GM11168 (cell line): Measurements from ENCODE around the gene RNASE12.

Source experiments
- in situ Hi-C: fragments of 300-500 bp; cut with MboI; formaldehyde crosslinking; loops from one replicate; pipeline ENCODE4 v1.12.0; 2022; ENCODE audit warnings: low sequenced_read_pairs; ENCODE audit not compliant: unreplicated experiment

Gene RNASE12

DNA sequence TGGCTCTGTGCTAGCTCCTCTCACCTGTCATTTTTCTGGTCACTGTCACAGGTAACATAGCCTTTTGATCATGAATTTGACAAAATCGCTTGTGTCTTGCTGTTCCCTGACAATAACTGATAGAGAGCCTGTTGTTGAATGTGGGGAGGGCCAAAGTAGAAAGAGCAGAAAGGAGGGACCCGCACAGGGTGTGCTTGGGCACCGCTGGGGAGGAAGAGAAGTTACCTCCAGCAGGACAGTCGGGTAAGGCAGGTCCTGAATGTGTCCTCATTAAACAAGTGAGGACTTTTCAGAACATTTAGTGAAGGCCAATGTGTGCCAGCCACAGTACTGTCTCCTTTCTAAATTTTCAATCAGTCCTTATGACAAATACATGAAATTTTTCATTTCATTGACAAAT is at the start of gene RNASE12:
Gene RNASE12, minus strand, starts transcription at position 142 of the 400 bp plus-strand sequence. CDS start 653 bp downstream, outside the sequence.
- in situ Hi-C loops: loop anchor here (5.0 kb wide), 1 partner anchor 109 kb away; no protein-coding TSS in a partner anchor

- in situ Hi-C loops: no loop called here
Measured at GRCh38 chr14:20632831-20633691, 41.9 kb upstream of the RNASE12 start.

GRCh38 chr14:20632448-20632830 is 41.3 kb upstream of the RNASE12 start:
- in situ Hi-C loops: no loop called here

- in situ Hi-C loops: no loop called here
Measured at GRCh38 chr14:20631880-20632389, 40.8 kb upstream of the RNASE12 start.

GRCh38 chr14:20631023-20631879 is 40.1 kb upstream of the RNASE12 start:
- in situ Hi-C loops: no loop called here

GRCh38 chr14:20630340-20631022 is 39.3 kb upstream of the RNASE12 start:
- in situ Hi-C loops: no loop called here

- in situ Hi-C loops: no loop called here
Measured at GRCh38 chr14:20628063-20628854, 37.1 kb upstream of the RNASE12 start.

DNA sequence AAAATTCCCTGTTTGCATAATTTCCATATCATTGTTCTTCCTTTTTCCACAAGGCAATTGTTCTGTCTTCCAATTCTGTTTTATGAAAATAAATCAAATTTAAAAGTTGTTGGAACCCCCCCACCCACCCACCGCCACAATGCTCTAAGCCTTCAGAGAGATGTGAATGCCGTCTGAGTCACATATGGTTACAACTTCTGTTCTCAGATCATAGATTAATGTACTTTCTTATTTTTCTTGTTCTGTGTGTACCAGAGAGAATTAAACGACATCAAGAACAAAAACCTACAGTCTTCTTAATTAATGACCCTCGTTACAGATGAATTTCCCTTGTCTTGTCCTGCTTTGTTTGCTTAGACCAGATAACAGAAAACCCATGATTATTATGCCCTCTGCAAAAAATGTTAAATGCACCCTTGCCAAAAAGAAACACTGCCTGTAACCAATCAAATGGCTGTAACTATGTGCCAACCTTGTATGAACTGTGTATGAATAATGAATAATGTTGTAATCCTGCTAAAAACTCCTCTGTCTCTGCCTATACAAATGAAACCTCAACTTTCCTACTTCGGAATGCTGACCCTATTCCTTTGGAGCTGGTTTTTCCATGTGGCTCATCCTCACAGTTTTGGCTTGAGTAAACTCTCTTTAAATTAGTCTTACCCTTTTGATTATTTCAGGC is 36.3 kb upstream of the RNASE12 start:
- in situ Hi-C loops: no loop called here

DNA sequence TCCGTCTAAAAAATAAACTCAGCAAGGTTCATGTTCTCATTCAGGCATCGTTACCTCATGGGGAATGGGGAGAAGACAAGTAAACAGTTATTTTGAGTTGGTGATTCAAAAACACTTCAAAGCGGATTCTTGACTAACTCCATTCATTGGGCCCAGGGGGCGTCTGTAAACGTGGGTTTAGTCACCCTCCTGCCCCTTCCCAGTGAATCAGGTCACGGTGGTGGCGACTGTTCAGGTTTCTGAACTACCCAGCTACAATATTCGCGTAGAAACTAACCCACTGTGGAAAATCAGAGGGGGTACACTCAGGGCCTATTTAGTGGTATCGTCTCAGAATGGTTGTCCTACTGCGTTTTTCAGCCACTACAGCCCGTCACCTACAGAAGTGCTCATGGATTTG is 35.1 kb upstream of the RNASE12 start:
- in situ Hi-C loops: no loop called here

GRCh38 chr14:20624495-20625070 is 33.4 kb upstream of the RNASE12 start:
- in situ Hi-C loops: no loop called here

DNA sequence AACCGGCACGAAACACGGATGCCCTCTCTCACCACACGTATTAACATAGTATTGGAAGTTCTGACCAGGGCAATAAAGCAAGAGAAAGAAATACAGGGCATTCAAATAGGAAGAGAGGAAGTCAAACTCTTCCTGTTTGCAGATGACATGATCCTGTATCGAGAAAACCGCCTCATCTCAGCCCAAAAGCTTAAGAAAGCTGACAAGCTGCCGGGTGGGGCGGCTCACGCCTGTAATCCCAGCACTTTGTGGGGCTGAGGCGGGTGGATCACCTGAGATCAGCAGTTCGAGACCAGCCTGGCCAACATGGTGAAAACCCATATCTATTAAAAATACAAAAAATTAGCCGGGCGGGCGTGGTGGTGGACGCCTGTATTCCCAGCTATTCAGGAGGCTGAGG is 32.6 kb upstream of the RNASE12 start:
- in situ Hi-C loops: no loop called here

DNA sequence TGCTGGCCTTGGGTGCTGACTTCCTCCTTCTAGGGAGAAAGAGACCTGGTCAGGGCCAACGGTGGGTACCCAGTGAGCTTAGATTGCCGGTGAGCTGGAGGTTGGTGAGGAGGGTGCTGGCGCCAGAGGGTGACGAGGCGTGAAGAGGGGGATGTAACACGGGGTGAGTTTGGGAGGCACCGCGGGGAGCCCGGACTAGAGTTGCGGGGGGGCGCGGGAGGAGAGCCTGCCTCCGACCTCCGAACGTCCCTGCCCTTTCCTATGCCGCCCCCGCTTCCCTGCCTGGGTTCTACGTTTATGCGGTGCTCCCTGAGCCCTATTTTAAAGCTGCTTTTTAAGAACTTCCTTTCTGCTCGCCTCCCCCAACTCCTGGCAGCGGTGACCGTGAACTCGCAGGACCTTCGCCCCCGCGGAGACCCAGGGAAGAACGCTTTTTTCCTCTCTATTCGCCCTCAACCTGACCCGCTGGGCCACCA is 31.7 kb upstream of the RNASE12 start:
- in situ Hi-C loops: no loop called here

GRCh38 chr14:20620798-20621478 is 29.8 kb upstream of the RNASE12 start:
- in situ Hi-C loops: no loop called here

- in situ Hi-C loops: loop anchor here (10.0 kb wide), 1 partner anchor 295 kb away; no protein-coding TSS in a partner anchor
Measured at GRCh38 chr14:20619688-20620087, 28.5 kb upstream of the RNASE12 start.

GRCh38 chr14:20618271-20618749 is 27.1 kb upstream of the RNASE12 start:
- in situ Hi-C loops: loop anchor here (10.0 kb wide), 1 partner anchor 294 kb away; no protein-coding TSS in a partner anchor

DNA sequence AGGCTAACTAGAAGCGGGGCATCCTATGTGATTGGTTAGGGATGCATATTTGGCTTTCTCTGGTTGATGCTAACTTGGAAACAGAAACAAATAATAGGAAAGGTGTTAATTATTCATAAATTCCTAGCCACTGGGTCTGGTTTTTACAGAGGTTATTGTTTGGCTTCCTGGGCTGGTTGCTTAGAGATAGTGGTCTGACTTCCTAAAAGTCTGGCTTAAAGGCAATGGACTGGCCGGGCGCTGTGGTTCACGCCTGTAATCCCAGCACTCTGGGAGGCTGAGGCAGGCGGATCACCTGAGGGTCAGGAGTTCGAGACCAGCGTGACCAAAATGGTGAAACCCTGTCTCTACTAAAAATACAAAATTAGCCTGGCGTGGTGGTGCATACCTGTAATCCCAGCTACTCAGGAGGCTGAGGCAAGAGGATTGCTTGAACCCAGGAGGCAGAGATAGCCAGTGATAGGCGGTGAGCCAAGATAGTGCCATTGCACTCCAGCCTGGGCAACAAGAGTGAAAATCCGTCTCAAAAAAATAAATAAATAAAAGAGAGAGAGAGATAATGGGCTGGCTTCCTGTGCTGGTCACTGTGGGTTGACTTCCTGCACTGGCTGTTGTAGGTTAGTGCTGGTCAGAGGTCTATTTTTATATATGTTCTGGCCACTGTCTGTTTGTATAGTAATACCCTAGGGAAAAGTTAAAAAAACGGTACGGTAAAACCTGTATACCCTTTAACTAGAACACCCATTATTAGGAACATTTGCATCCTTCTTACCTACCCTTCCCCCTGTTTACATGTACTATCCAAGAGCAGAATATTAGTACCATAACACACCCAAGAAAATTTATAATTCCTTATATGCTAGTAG is 26.2 kb upstream of the RNASE12 start:
- in situ Hi-C loops: loop anchor here (10.0 kb wide), 1 partner anchor 293 kb away; no protein-coding TSS in a partner anchor

DNA sequence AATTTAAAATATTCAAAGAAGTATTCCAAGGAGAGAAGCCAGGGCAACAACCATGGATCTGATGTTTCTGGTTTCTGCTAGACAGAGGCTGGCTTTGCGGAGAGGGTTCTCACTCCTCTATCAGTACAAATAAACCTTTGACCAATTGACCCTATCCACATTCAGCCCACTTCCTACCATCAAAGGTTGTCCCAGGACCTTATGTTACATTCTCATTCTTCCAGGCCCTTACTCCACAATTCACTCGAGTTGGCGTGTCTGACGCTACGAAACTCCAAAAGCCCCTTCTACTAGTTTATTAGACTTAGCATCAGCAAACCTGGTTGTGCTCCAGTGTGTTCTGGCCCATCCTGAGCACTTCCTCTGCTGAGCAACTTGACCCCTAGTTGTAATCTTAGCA is 24.8 kb upstream of the RNASE12 start:
- in situ Hi-C loops: loop anchor here (10.0 kb wide), 1 partner anchor 291 kb away; no protein-coding TSS in a partner anchor
